OCI-LY7 (cell line): Measurements from ENCODE around the gene CCDC13.

Experiments used
- EZH2phosphoT487 ChIP-seq: fragments of 200-600 bp; sonication (generic); IDR thresholded peaks from 2 replicates; pipeline ENCODE4 v1.6.1; 2018; ENCODE audit warnings: low read depth, borderline replicate concordance, mild to moderate bottlenecking, mixed run types, antibody characterized with exemption, low read length, moderate library complexity, mixed read lengths
- TF ChIP-seq, protein P1 (sequence below): fragments of 200-600 bp; sonication (generic); conservative IDR thresholded peaks from 2 replicates; pipeline ENCODE4 v1.5.1; 2014; ENCODE audit warnings: mild to moderate bottlenecking, antibody characterized with exemption, low read length, moderate library complexity, mixed read lengths

DNA sequence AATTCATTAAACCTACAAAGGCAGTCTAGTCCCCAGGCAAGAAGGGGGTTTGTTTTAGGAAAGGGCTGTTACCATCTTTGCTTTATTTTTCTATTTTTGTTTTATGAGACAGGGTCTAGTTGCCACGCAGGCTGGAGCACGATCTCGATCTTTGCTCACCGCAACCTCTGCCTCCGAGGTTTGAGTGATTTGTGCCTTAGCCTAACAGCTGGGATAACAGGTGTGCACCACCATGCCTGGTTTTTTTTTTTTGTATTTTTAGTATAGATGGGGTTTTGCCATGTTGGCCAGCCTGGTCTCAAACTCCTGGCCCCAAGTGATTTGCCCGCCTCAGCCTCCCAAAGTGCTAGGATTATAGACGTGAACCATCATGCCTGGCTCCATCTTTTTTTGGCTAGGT is 26.3 kb upstream of the CCDC13 start:
- TF ChIP-seq, protein P1, sequence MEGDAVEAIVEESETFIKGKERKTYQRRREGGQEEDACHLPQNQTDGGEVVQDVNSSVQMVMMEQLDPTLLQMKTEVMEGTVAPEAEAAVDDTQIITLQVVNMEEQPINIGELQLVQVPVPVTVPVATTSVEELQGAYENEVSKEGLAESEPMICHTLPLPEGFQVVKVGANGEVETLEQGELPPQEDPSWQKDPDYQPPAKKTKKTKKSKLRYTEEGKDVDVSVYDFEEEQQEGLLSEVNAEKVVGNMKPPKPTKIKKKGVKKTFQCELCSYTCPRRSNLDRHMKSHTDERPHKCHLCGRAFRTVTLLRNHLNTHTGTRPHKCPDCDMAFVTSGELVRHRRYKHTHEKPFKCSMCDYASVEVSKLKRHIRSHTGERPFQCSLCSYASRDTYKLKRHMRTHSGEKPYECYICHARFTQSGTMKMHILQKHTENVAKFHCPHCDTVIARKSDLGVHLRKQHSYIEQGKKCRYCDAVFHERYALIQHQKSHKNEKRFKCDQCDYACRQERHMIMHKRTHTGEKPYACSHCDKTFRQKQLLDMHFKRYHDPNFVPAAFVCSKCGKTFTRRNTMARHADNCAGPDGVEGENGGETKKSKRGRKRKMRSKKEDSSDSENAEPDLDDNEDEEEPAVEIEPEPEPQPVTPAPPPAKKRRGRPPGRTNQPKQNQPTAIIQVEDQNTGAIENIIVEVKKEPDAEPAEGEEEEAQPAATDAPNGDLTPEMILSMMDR = no peak
- TF ChIP-seq EZH2phosphoT487 = no peak
